Measurements from ENCODE around the gene B3GAT3.
"Not testable (repeated sequence)": the region's sequence is repeated elsewhere in the genome, so short reads cannot be mapped to it uniquely, and the experiment has no call there.

Gene B3GAT3

GRCh38 chr11:62645946-62646824, 24.4 kb upstream of the B3GAT3 start, which contains the start of gene GANAB:
Gene GANAB (minus strand): TSS chr11:62646613. CDS start chr11:62646599, 14 bp downstream.
- peak; percentile 100 for DNase-seq (ENCODE audit: low spot score)

DNA sequence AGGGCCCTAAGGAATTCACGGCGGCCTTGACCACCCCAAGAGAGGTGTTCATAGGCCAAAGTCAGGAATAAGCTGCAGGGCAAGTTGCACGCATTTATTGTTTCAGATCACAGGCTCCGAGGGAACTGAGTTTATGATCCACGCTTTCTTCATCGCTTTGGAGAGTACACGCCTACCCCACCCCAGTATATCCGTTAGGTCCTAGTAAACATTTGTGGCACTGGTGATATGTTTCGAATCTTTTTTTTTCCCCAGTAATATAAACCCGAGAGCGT, 23.8 kb upstream of the B3GAT3 start:
- DNase-seq (ENCODE audit: low spot score), result no peak

- DNase-seq (ENCODE audit: low spot score), result no peak
Measured at GRCh38 chr11:62644220-62644619, 22.4 kb upstream of the B3GAT3 start.

DNA sequence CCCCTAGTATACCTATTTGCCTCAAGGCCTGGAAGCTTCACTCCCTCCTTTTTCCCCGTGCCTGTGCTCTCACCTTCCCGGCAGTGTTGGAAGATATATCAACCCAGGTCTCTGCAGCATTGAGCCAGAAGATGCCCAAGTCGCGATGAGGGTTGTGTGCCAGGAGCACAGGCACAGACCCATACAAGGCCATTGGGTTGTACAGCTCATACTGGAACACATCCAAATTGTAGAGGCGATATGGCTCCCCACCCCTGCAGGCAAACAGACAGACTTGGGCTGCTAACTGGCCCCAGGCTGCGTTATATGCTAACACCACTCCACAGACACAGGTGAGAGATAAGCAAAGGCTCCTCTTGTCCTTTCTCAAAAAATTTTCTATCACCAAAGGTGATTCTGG, 10.7 kb upstream of the B3GAT3 start:
- no peak for DNase-seq (ENCODE audit: low spot score)

GRCh38 chr11:62627713-62628112, 5.9 kb upstream of the B3GAT3 start:
- no peak for DNase-seq (ENCODE audit: low spot score)

DNA sequence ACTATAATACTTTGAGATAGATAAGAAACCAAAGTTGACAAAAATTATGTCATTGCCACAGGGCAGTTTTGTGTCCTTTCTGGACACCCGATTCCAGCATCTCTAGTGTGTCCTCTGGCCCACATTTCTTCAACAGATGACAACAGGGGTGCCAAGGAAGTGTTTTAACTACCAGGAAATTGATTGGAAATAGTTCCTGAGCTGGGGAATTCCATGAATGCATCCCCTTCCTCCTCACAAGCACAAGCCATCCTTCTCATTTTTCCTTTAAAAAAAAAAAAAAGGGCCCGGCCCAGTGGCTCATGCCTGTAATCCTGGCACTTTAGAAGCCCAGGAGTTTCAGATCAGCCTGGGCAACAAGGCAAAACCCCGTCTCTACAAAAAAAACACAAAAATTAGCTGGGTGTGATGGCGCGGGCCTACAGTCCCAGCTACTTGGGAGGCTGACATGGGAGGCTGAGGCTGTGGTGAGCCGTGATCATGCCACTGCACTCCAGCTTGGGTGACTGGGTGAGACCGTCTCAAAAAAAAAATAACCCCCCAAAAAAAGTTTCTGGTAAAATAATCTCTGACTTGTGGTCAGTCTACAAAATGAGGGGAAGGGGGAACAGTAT, 797 bp upstream of the B3GAT3 start:
- DNase-seq (ENCODE audit: low spot score), result no peak

DNA sequence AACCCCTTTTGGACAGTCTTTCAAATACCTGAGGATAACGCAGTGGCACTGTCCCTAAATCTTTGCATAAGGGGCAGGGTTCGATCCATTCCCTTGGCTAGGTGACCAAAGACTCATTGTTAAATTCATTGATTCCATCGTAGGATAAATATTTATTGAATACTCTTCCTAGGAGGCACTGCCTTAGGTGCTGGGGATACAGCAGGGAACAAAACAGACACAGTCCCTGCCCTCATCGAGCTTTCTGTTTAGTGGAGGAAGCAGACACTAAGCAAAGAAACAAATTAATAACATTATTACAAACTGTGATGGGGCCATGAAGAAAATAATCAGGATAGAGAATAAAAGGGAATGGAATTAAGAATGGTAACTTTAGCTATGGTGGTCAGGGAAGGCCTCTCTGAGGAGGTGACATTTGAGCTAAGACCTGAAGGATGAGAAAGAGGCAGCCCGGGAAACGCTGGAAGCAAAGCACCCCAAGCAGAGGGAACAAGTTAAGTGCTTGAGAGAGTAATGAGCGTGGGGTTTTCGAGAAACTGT, 689 bp downstream of the B3GAT3 start:
- no peak for DNase-seq (ENCODE audit: low spot score)

- not testable (repeated sequence) for DNase-seq (ENCODE audit: low spot score)
Measured at GRCh38 chr11:62616957-62617356, 4.8 kb downstream of the B3GAT3 start.

DNA sequence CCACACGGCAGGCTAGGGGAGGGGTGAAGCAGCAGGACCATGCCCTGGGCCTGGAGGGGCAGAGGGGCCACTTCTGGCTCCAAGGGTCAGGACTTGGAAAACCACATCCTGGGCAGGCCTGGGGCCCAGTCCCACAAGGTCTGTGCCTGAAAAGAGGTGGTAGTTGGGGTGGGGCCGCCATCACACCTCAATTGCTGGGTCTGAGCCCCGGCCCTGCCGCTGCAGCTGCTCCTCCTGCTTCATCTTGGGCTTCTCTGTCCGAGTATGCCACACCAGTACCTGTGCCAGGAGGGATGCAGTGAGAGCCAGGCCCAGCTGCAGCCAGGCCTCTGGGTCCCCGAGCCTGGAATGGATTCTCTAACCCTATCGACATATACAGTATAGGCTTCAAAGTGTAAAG, 6.3 kb downstream of the B3GAT3 start:
- DNase-seq (ENCODE audit: low spot score), result no peak

- no peak for DNase-seq (ENCODE audit: low spot score)
Measured at GRCh38 chr11:62614275-62614674, 7.5 kb downstream of the B3GAT3 start.

- no peak for DNase-seq (ENCODE audit: low spot score)
Measured at GRCh38 chr11:62613291-62613778, 8.5 kb downstream of the B3GAT3 start.

GRCh38 chr11:62612366-62613290, 9.2 kb downstream of the B3GAT3 start, which contains the start of the genes EML3 and ROM1:
Gene EML3 (minus strand): TSS chr11:62612775. CDS start chr11:62612457, 318 bp downstream.
Gene ROM1 (plus strand): TSS chr11:62613257. CDS start chr11:62613282, 25 bp downstream.
- peak; percentile 91 for DNase-seq (ENCODE audit: low spot score)

DNA sequence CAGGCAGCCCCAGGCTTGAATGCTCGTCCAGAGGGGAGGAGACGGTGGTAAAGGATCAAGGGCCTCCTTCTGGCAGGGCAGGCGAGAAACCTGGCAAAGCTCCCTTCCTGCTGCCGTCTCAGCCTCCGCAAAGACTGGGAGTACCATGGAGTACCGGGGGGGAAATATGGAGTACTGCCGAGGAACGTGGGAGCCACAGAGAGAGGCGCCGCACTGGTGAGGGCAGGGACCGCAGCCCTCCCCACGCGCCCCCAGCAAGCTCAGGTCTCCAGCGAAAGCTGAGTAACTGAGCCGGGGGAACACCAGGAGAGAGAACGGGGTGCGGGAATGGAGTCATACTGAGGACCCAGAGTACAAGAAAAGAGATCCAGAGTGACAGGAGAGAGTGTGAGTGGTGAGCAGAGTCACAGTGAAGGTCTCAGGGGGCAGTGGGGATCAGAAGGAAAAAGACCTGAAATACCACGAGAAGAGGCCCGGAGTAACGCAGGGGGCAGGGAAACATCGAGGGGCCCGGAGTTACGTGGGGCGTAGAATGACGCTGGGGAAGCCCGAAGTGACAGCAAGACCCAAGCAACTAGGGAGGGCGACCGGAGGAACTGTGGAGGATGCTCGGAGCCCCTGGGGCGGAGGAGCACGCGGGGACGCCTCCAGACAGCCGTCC, 10.0 kb downstream of the B3GAT3 start:
- peak; percentile 79 for DNase-seq (ENCODE audit: low spot score)

- DNase-seq (ENCODE audit: low spot score), result no peak
Measured at GRCh38 chr11:62610814-62611704, 10.7 kb downstream of the B3GAT3 start.

DNA sequence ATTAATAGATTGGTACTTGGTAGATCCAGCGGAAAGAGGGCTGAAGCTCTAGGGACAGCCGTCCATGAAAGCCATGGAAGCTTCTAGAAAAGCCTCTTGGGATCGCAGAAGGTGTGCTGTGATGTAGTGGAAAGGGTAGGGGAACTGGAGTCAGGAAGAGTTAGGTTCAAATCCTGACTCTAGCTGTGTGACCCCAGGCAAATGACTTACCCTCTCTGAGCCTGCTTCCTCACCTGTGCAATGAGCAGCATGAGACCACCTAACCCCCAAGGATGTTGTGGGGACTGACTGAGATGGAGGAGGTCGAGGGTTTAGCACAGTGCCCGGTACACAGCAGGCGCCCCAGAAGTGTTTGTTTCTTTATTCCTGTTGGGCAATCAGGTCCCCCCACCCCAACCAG, 11.4 kb downstream of the B3GAT3 start:
- no peak for DNase-seq (ENCODE audit: low spot score)

GRCh38 chr11:62608776-62609175, 13.0 kb downstream of the B3GAT3 start:
- DNase-seq (ENCODE audit: low spot score), result no peak

DNA sequence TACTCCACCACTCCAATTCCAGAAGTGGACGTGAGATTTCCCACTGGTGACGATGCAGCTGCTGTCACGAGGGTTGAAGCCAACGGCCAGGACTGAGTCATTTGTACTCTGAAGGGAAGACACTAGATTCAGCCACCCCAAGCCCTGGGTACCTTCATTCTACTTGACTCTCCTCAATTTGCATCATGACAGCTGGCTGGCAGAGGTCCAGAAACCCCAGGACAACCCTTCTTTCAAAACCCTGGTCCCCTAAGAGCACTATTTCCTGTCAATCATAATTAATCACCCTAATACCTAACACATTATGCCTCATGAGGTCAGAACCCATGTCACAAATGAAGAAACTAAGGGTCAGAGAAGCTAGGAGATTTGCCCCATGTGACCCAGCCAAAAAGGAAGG, 14.1 kb downstream of the B3GAT3 start:
- no peak for DNase-seq (ENCODE audit: low spot score)

DNA sequence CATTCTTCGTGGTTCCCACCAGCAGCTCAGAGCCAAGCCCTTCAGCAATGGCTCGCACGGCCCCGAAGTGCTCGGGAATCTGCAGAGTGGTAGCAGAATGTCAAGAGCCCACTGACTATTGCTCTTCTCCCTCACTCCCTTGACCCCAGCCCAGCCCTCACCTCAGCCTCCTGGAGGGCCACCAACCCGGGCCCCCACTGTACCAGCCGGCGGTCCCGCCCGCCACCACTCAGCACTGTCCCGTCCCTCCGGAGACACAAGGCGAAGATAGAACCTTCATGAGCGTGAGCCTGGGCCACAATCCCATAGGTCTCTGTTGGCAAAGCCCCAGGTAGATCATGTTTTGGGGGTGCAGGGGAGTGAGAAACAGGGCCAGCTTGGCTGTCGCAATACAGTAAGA, 15.9 kb downstream of the B3GAT3 start:
- DNase-seq (ENCODE audit: low spot score), result no peak

GRCh38 chr11:62605467-62605866, 16.3 kb downstream of the B3GAT3 start:
- no peak for DNase-seq (ENCODE audit: low spot score)

GRCh38 chr11:62604460-62605120, 17.2 kb downstream of the B3GAT3 start:
- DNase-seq (ENCODE audit: low spot score), result no peak

All from hepatic stellate cell (primary cell).